GM10266 (cell line): ENCODE data around the gene OSMR.
"Not testable (repeated sequence)": the region's sequence is repeated elsewhere in the genome, so short reads cannot be mapped to it uniquely, and the experiment has no call there.

Source experiments
- DNase-seq: peaks from one replicate; pipeline ENCODE4 v3.0.0; 2012; ENCODE audit errors: extremely low spot score
- CTCF ChIP-seq: IDR thresholded peaks from 2 replicates; pipeline ENCODE4 v1.5.1; 2012; ENCODE audit warnings: mild to moderate bottlenecking, low read depth; ENCODE audit not compliant: control insufficient read depth, insufficient read depth; ENCODE audit errors: missing control alignments

Gene OSMR

GRCh38 chr5:38846379-38847011, 683 bp downstream of the OSMR start:
- TF ChIP-seq CTCF: no peak
- peak; percentile 40 for DNase-seq

- no peak for DNase-seq
- no peak for TF ChIP-seq CTCF
Observed at GRCh38 chr5:38847559-38848347, 1.9 kb downstream of the OSMR start.

GRCh38 chr5:38848637-38849036, 2.8 kb downstream of the OSMR start:
- no peak for DNase-seq
- no peak for TF ChIP-seq CTCF

GRCh38 chr5:38851640-38852039, 5.8 kb downstream of the OSMR start:
- DNase-seq: not testable (repeated sequence)

GRCh38 chr5:38853753-38854470, 8.1 kb downstream of the OSMR start:
- DNase-seq: no peak
- no peak for TF ChIP-seq CTCF

- DNase-seq: no peak
- no peak for TF ChIP-seq CTCF
Observed at GRCh38 chr5:38854907-38855306, 9.1 kb downstream of the OSMR start.

- no peak for TF ChIP-seq CTCF
- DNase-seq: no peak
Observed at GRCh38 chr5:38856660-38857059, 10.8 kb downstream of the OSMR start.
